ENCODE results near the gene PSORS1C2. TPM values are rescaled to one million over a fixed set of nuclear protein-coding genes. Genes with fewer than 3 reads are reported as not detected.

PSORS1C2 gene
- total RNA-seq, 2 experiments from 2014 or later, result not detected

GRCh38 chr6:31152781-31153180 is 13.9 kb upstream of the PSORS1C2 start:
- ATAC-seq (ENCODE audit: poor library complexity) (no peak), DNase-seq (no peak)
- peaks cover 14% of the 10 kb centered on the region for H3K36me3 ChIP-seq (ENCODE audit: insufficient read depth, low read length)
- H3K4me3 ChIP-seq (ENCODE audit: low read length), result no peak overlapping the region
- Mint-ChIP-seq H3K27me3 (no peaks in the 10 kb centered on the region), H3K4me1 (ENCODE audit: low read depth) (peaks cover 10% of the 10 kb centered on the region), H3K27ac (no peak overlapping the region), H3K4me3 (no peak overlapping the region), H3K36me3 (ENCODE audit: low read depth) (peaks cover 26% of the 10 kb centered on the region), H3K9me3 (no peaks in the 10 kb centered on the region)
- no peak overlapping the region for H3K27ac ChIP-seq (ENCODE audit: low read depth in 1 of 2, low read length in 2 of 2)
- peaks cover 7% of the 10 kb centered on the region for H3K4me1 ChIP-seq (ENCODE audit: insufficient read depth, low read length)
- no peaks in the 10 kb centered on the region for H3K27me3 ChIP-seq (ENCODE audit: control insufficient read depth in 1 of 2, insufficient read depth in 2 of 2, low read length in 2 of 2)
- CTCF ChIA-PET, result no interaction called here
- intact Hi-C loops (cut with DNase I, micrococcal nuclease), result loop anchor here in 1 of 2 experiments (10.0 kb wide), 1 partner anchor 822 kb away; the partner anchor contains the start of gene DXO
- TF ChIP-seq CTCF (IDR thresholded peaks at IDR 0.05), result no peak
- no peaks in the 10 kb centered on the region for H3K9me3 ChIP-seq (ENCODE audit: control insufficient read depth in 1 of 2, insufficient read depth in 1 of 2, low read length in 2 of 2)
- POLR2A ChIA-PET, result no interaction called here

GRCh38 chr6:31149827-31150447 is 11.1 kb upstream of the PSORS1C2 start:
- Mint-ChIP-seq H3K4me1 (ENCODE audit: low read depth) (no peaks in the 10 kb centered on the region), H3K27me3 (no peaks in the 10 kb centered on the region), H3K4me3 (no peak overlapping the region), H3K27ac (no peak overlapping the region), H3K36me3 (ENCODE audit: low read depth) (peaks cover 24% of the 10 kb centered on the region), H3K9me3 (no peaks in the 10 kb centered on the region)
- Histone ChIP-seq H3K4me1 (ENCODE audit: insufficient read depth, low read length) (no peaks in the 10 kb centered on the region), H3K4me3 (ENCODE audit: low read length) (no peak overlapping the region), H3K27ac (ENCODE audit: low read depth in 1 of 2, low read length in 2 of 2) (no peak overlapping the region), H3K27me3 (ENCODE audit: control insufficient read depth in 1 of 2, insufficient read depth in 2 of 2, low read length in 2 of 2) (no peaks in the 10 kb centered on the region), H3K9me3 (ENCODE audit: control insufficient read depth in 1 of 2, insufficient read depth in 1 of 2, low read length in 2 of 2) (no peaks in the 10 kb centered on the region), H3K36me3 (ENCODE audit: insufficient read depth, low read length) (peaks cover 17% of the 10 kb centered on the region)
- POLR2A ChIA-PET, result no interaction called here
- no peak for TF ChIP-seq CTCF (IDR thresholded peaks at IDR 0.05)
- no peak for ATAC-seq (ENCODE audit: poor library complexity)
- CTCF ChIA-PET, result no interaction called here
- DNase-seq, result no peak
- intact Hi-C loops (cut with DNase I, micrococcal nuclease), result loop anchor here in 1 of 2 experiments (10.0 kb wide), 1 partner anchor 825 kb away; the partner anchor contains the start of gene DXO

GRCh38 chr6:31145386-31145785 is 6.5 kb upstream of the PSORS1C2 start:
- Mint-ChIP-seq H3K4me1 (ENCODE audit: low read depth) (no peaks in the 10 kb centered on the region), H3K9me3 (no peaks in the 10 kb centered on the region), H3K27ac (no peak overlapping the region), H3K4me3 (no peak overlapping the region), H3K27me3 (no peaks in the 10 kb centered on the region), H3K36me3 (ENCODE audit: low read depth) (peaks cover 17% of the 10 kb centered on the region)
- no peak for ATAC-seq (ENCODE audit: poor library complexity)
- TF ChIP-seq CTCF (IDR thresholded peaks at IDR 0.05), result no peak
- Histone ChIP-seq H3K27me3 (ENCODE audit: control insufficient read depth in 1 of 2, insufficient read depth in 2 of 2, low read length in 2 of 2) (no peaks in the 10 kb centered on the region), H3K4me1 (ENCODE audit: insufficient read depth, low read length) (no peaks in the 10 kb centered on the region), H3K36me3 (ENCODE audit: insufficient read depth, low read length) (peaks cover 18% of the 10 kb centered on the region), H3K9me3 (ENCODE audit: control insufficient read depth in 1 of 2, insufficient read depth in 1 of 2, low read length in 2 of 2) (no peaks in the 10 kb centered on the region), H3K27ac (ENCODE audit: low read depth in 1 of 2, low read length in 2 of 2) (no peak overlapping the region), H3K4me3 (ENCODE audit: low read length) (no peak overlapping the region)
- DNase-seq, result no peak
- POLR2A ChIA-PET, result interaction anchor here (1.3 kb wide), 1 partner anchor 13 kb away, joined by 3 read pairs; the partner anchor contains the start of genes CCHCR1 and TCF19
- CTCF ChIA-PET, result no interaction called here
- intact Hi-C loops (cut with DNase I, micrococcal nuclease), result no loop called here

Data from CD4-positive, alpha-beta T cell (primary cell).